H1 (cell line): ENCODE data around the gene MMP24. TPM values are rescaled to one million over a fixed set of nuclear protein-coding genes. Genes with fewer than 3 reads are reported as not detected.

Experiments
- CTCF ChIA-PET: fragments of 300-600 bp; sonication (Branson Sonifier 250); formaldehyde crosslinking; loops from one replicate; lab custom pipeline; 2021; ENCODE audit not compliant: partially characterized antibody; lab: Charles Lee
- POLR2A ChIA-PET: fragments of 300-600 bp; sonication (Branson Sonifier 250); formaldehyde crosslinking; loops from one replicate; lab custom pipeline; 2021; ENCODE audit warnings: inconsistent platforms; ENCODE audit not compliant: partially characterized antibody; lab: Charles Lee
- DNase-seq, 2 experiments: peaks; one replicate each; pipeline versions ENCODE4 v3.0.0 to v3.0.0-alpha.2; 2010 to 2022; ENCODE audit warnings: low spot score in 2 of 2, low read depth in 1 of 2, mixed read lengths in 1 of 2
- FAIRE-seq: peaks from 2 replicates; lab custom pipeline; 2011; peaks lifted over from hg19 to GRCh38; lab: Jason Lieb, UNC
- H2AFZ ChIP-seq: 2 replicates; pipeline ENCODE4 v1.8.1; 2012; ENCODE audit warnings: low read length, inconsistent platforms
- H2AK5ac ChIP-seq: 2 replicates; pipeline ENCODE4 v1.6.1; 2013; ENCODE audit warnings: low read depth, low read length
- H2BK120ac ChIP-seq: replicated peaks from 2 replicates; pipeline ENCODE3; 2013; ENCODE audit warnings: low read depth, low read length, inconsistent platforms
- H2BK12ac ChIP-seq: 2 replicates; pipeline ENCODE4 v1.6.1; 2013; ENCODE audit warnings: low read depth, low read length
- H2BK15ac ChIP-seq: 2 replicates; pipeline ENCODE4 v1.6.1; 2013; ENCODE audit warnings: low read length
- H2BK20ac ChIP-seq: 2 replicates; pipeline ENCODE4 v1.6.1; 2013; ENCODE audit warnings: low read length
- H2BK5ac ChIP-seq: 2 replicates; pipeline ENCODE4 v1.6.1; 2013; ENCODE audit warnings: low read depth, low read length
- H3K14ac ChIP-seq: 2 replicates; pipeline ENCODE4 v1.6.1; 2013; ENCODE audit warnings: inconsistent platforms; ENCODE audit not compliant: insufficient read length
- H3K18ac ChIP-seq: 2 replicates; pipeline ENCODE4 v1.6.1; 2013; ENCODE audit warnings: low read length; ENCODE audit errors: extremely low read depth
- H3K23ac ChIP-seq: 2 replicates; pipeline ENCODE4 v1.6.1; 2013; ENCODE audit warnings: inconsistent platforms; ENCODE audit not compliant: insufficient read length
- H3K23me2 ChIP-seq: 2 replicates; pipeline ENCODE4 v1.6.1; 2013; ENCODE audit warnings: low read depth, low read length
- H3K27ac ChIP-seq: 2 replicates; pipeline ENCODE4 v1.6.1; 2011; ENCODE audit warnings: low read depth, low read length, inconsistent platforms
- H3K27me3 ChIP-seq, 4 experiments: replicated peaks in 1 of 4; 1 replicate in 1 of 4; 2 replicates in 3 of 4; pipeline versions ENCODE4 v1.6.1 to v1.8.1; 2011 to 2013; ENCODE audit warnings: low read length in 3 of 4, mild to moderate bottlenecking in 3 of 4, inconsistent platforms in 2 of 4, mixed read lengths in 2 of 4, moderate library complexity in 1 of 4; ENCODE audit not compliant: control insufficient read depth in 3 of 4, insufficient read depth in 3 of 4; ENCODE audit errors: extremely low read depth in 1 of 4
- H3K36me3 ChIP-seq, 4 experiments: 2 replicates each; pipeline versions ENCODE4 v1.6.1 to v1.8.1; 2011 to 2013; ENCODE audit warnings: mild to moderate bottlenecking in 4 of 4, low read length in 3 of 4, moderate library complexity in 2 of 4, control low read depth in 1 of 4, inconsistent platforms in 1 of 4; ENCODE audit not compliant: insufficient read depth in 4 of 4, control insufficient read depth in 2 of 4
- H3K4ac ChIP-seq: replicated peaks from 2 replicates; pipeline ENCODE3; 2013; ENCODE audit warnings: low read length, low read depth, mixed read lengths, inconsistent platforms; ENCODE audit not compliant: insufficient read length
- H3K4me1 ChIP-seq, 4 experiments: replicated peaks in 1 of 4; 1 replicate in 1 of 4; 2 replicates in 3 of 4; pipeline versions ENCODE4 v1.6.1 to v1.8.1; 2011 to 2013; ENCODE audit warnings: low read length in 3 of 4, inconsistent platforms in 2 of 4, mixed read lengths in 1 of 4; ENCODE audit not compliant: insufficient read depth in 4 of 4, control insufficient read depth in 3 of 4
- H3K4me2 ChIP-seq, 2 experiments: 2 replicates each; pipeline versions ENCODE4 v1.6.1 to v1.8.1; 2011 to 2013; ENCODE audit warnings: low read depth in 2 of 2, low read length in 2 of 2, control low read depth in 1 of 2, inconsistent platforms in 1 of 2, mild to moderate bottlenecking in 1 of 2; ENCODE audit not compliant: insufficient read depth in 1 of 2
- H3K4me3 ChIP-seq, 4 experiments: fragments of 200-600, 300-600 bp in 1 of 4; sonication (generic), shearing (Covaris generic), sonication (Bioruptor Twin) in 1 of 4; 2 replicates each; pipeline versions ENCODE4 v1.5.1 to v1.8.1; 2011 to 2016; ENCODE audit warnings: low read length in 4 of 4, low read depth in 3 of 4, control low read depth in 2 of 4, inconsistent platforms in 2 of 4, mild to moderate bottlenecking in 2 of 4, mixed read lengths in 1 of 4, moderate library complexity in 1 of 4; ENCODE audit not compliant: insufficient read depth in 2 of 4; ENCODE audit errors: extremely low read depth in 1 of 4
- H3K56ac ChIP-seq: replicated peaks from 2 replicates; pipeline ENCODE3; 2013; ENCODE audit warnings: low read depth, mild to moderate bottlenecking, mixed read lengths, low read length, inconsistent platforms; ENCODE audit not compliant: insufficient read length
- H3K79me1 ChIP-seq: 2 replicates; pipeline ENCODE4 v1.6.1; 2013; ENCODE audit warnings: low read depth, low read length, control low read depth
- H3K79me2 ChIP-seq, 2 experiments: 2 replicates each; pipeline versions ENCODE4 v1.6.1 to v1.8.1; 2012 to 2013; ENCODE audit warnings: low read length in 2 of 2, mild to moderate bottlenecking in 2 of 2, inconsistent platforms in 1 of 2; ENCODE audit not compliant: insufficient read depth in 2 of 2, control insufficient read depth in 1 of 2
- H3K9ac ChIP-seq, 4 experiments: replicated peaks in 1 of 4; 1 replicate in 1 of 4; 2 replicates in 3 of 4; pipeline versions ENCODE4 v1.6.1 to v1.8.1; 2011 to 2013; ENCODE audit warnings: low read depth in 3 of 4, low read length in 3 of 4, control low read depth in 2 of 4, mild to moderate bottlenecking in 2 of 4, moderate library complexity in 2 of 4, inconsistent platforms in 1 of 4; ENCODE audit errors: extremely low read depth in 1 of 4
- H3K9me3 ChIP-seq, 2 experiments: 2 replicates each; pipeline versions ENCODE4 v1.6.1 to v1.8.1; 2012 to 2013; ENCODE audit warnings: mild to moderate bottlenecking in 2 of 2, moderate library complexity in 2 of 2, control low read depth in 1 of 2, inconsistent platforms in 1 of 2, low read depth in 1 of 2, low read length in 1 of 2, mixed read lengths in 1 of 2; ENCODE audit not compliant: insufficient read depth in 2 of 2
- H4K20me1 ChIP-seq, 2 experiments: replicated peaks in 1 of 2; 2 replicates each; pipeline versions ENCODE3 to v1.8.1; 2011 to 2013; ENCODE audit warnings: inconsistent platforms in 2 of 2, low read length in 2 of 2, mild to moderate bottlenecking in 1 of 2; ENCODE audit not compliant: insufficient read depth in 2 of 2, control insufficient read depth in 1 of 2
- H4K5ac ChIP-seq: 2 replicates; pipeline ENCODE4 v1.6.1; 2013; ENCODE audit warnings: low read length, low read depth, mixed read lengths, inconsistent platforms; ENCODE audit not compliant: insufficient read length
- H4K8ac ChIP-seq: 2 replicates; pipeline ENCODE4 v1.8.0; 2013; ENCODE audit warnings: mild to moderate bottlenecking, moderate library complexity, low read length, inconsistent platforms; ENCODE audit not compliant: insufficient read depth; ENCODE audit errors: extremely low read depth
- H4K91ac ChIP-seq: replicated peaks from 2 replicates; pipeline ENCODE3; 2013; ENCODE audit warnings: low read length, mixed read lengths, inconsistent platforms; ENCODE audit not compliant: insufficient read length
- CEBPB ChIP-seq: IDR thresholded peaks from 2 replicates; pipeline ENCODE4 v1.6.1; 2012; ENCODE audit warnings: low read depth, low read length
- CHD1 ChIP-seq: IDR thresholded peaks from 2 replicates; pipeline ENCODE4 v1.6.1; 2012; ENCODE audit warnings: low read depth, low read length, improper control_type of control experiment
- CTBP2 ChIP-seq: IDR thresholded peaks from 2 replicates; pipeline ENCODE4 v1.7.0; 2011; ENCODE audit warnings: borderline replicate concordance, mild to moderate bottlenecking, moderate library complexity, mixed read lengths, low read length; ENCODE audit not compliant: insufficient read depth, insufficient read length
- JUN ChIP-seq: IDR thresholded peaks from 2 replicates; pipeline ENCODE4 v1.6.1; 2011; ENCODE audit warnings: low read depth, mild to moderate bottlenecking, improper control_type of control experiment, low read length
- MAFK ChIP-seq: IDR thresholded peaks from 2 replicates; pipeline ENCODE4 v1.6.1; 2012; ENCODE audit warnings: low read depth, mild to moderate bottlenecking, improper control_type of control experiment, low read length
- POLR2AphosphoS5 ChIP-seq: IDR thresholded peaks from 2 replicates; pipeline ENCODE4 v1.6.1; 2011; ENCODE audit warnings: low read depth, low read length
- SUZ12 ChIP-seq: fragments of 200-600 bp; sonication (generic); IDR thresholded peaks from 2 replicates; pipeline ENCODE4 v1.6.1; 2012; ENCODE audit warnings: mild to moderate bottlenecking, inconsistent platforms, low read length, moderate library complexity, mixed read lengths
- TAF7 ChIP-seq: optimal IDR thresholded peaks from 2 replicates; pipeline ENCODE3; 2011; ENCODE audit warnings: low read depth, mild to moderate bottlenecking, inconsistent platforms, low read length, moderate library complexity, borderline replicate concordance
- TCF12 ChIP-seq: IDR thresholded peaks from 2 replicates; pipeline ENCODE4 v1.6.1; 2011; ENCODE audit warnings: low read depth, mild to moderate bottlenecking, low read length
- TEAD4 ChIP-seq: IDR thresholded peaks from 2 replicates; pipeline ENCODE4 v1.6.1; 2012; ENCODE audit warnings: low read depth, low read length, inconsistent platforms, mixed read lengths
- WGBS, 2 experiments: shearing (Covaris generic) in 1 of 2; methylation state at CpG; one replicate each; pipeline versions ENCODE4 v1.1.6 to v1.1.7; 2013 to 2015; ENCODE audit warnings: low lambda C conversion rate in 2 of 2, mixed read lengths in 2 of 2, inconsistent platforms in 1 of 2, low coverage in 1 of 2, missing lambda C conversion rate in 1 of 2; ENCODE audit not compliant: insufficient replicate concordance in 2 of 2, insufficient coverage in 1 of 2, insufficient read length in 1 of 2; ENCODE audit errors: extremely low coverage in 1 of 2, missing lambda C conversion rate in 1 of 2; 5-methylcytosine and 5-hydroxymethylcytosine counted together
- polyA plus RNA-seq, 7 experiments: library from polyadenylated mRNA; depleted of rRNA in 3 of 7; stranded (reverse) in 5 of 7; unstranded in 2 of 7; fragments of >200 nt in 5 of 7; fragments of 200-250 nt in 2 of 7; gene quantifications; 1 replicate in 5 of 7; 2 replicates in 1 of 7; 4 replicates in 1 of 7; pipeline versions ENCODE4 v1.2.1 to v1.2.3, GENCODE V29; 2011 to 2013; ENCODE audit warnings: missing spikeins in 2 of 7, mixed read lengths in 2 of 7
- total RNA-seq: library from RNA; stranded (reverse); fragmentation: NEBNext Ultra II Directional; extraction: Animal tissue kit (Norgen Biotek cat#: 25700); gene quantifications from 2 replicates; pipeline ENCODE4 v1.2.1, GENCODE V29; 2021
- TF ChIP-seq, protein P1 (sequence below): IDR thresholded peaks from 2 replicates; pipeline ENCODE4 v1.6.1; 2012; ENCODE audit warnings: inconsistent platforms

The MMP24 gene
- total and polyA plus RNA-seq, 2 of the 8 experiments (the other 6 are each of a cell fraction or from before 2014, with no cell fraction given): 18.8 to 21.4 TPM

- H4K20me1 ChIP-seq: no peaks in the 10 kb centered on the region
- no peak overlapping the region for H3K4ac ChIP-seq
- no peaks in the 10 kb centered on the region for H3K9me3 ChIP-seq
- H3K79me1 ChIP-seq: no peaks in the 10 kb centered on the region
- H2BK12ac ChIP-seq: no peak overlapping the region; the same call in 1 of the 2 replicates
- 0 out of 2 replicates have a peak overlapping the region, but pooled peaks have one; percentile 44 for H2AK5ac ChIP-seq
- H2BK5ac ChIP-seq: no peak overlapping the region
- no peak overlapping the region for H4K5ac ChIP-seq
- POLR2A ChIA-PET: interaction anchor here (1.2 to 3.8 kb wide), 3 partner anchors 11 to 23 kb away, joined by 3 to 17 read pairs (median 5); no protein-coding TSS in a partner anchor
- no peak overlapping the region; the same call in 1 of the 2 replicates for H2BK20ac ChIP-seq
- WGBS, 2 experiments: 83% methylated on average over 2 of the region's 2 CpGs; no CpG with 5 or more reads in 1 of the 2 experiments
- H3K27me3 ChIP-seq: no peaks in the 10 kb centered on the region
- DNase-seq (no peak), FAIRE-seq (no peak)
- H3K4me1 ChIP-seq: peaks cover 2 to 8% (median 3%) of the 10 kb centered on the region in 4 experiments; a peak in 5 of 7 replicates
- no peak overlapping the region for H3K4me3 ChIP-seq
- no peaks in the 10 kb centered on the region; the same call in 1 of the 2 replicates for H3K23me2 ChIP-seq
- H3K27ac ChIP-seq: no peak overlapping the region
- H3K79me2 ChIP-seq: no peaks in the 10 kb centered on the region
- H2AFZ ChIP-seq: no peak overlapping the region
- CTCF ChIA-PET: interaction anchor here (0.6 to 2.0 kb wide), 4 partner anchors 10 to 94 kb away, joined by 3 to 8 read pairs (median 4); partner anchors contain the start of gene EDEM2
- H4K8ac ChIP-seq: no peak overlapping the region
- H2BK15ac ChIP-seq: 0 out of 2 replicates have a peak overlapping the region, but pooled peaks have one; percentile 49
- no peak overlapping the region for H3K56ac ChIP-seq
- no peak overlapping the region for H3K9ac ChIP-seq
- no peaks in the 10 kb centered on the region for H3K36me3 ChIP-seq
- no peak overlapping the region for H4K91ac ChIP-seq
- no peak overlapping the region for H2BK120ac ChIP-seq
- H3K14ac ChIP-seq: no peak overlapping the region
- H3K23ac ChIP-seq: no peak overlapping the region
- 0 out of 4 replicates have a peak overlapping the region, but pooled peaks of 1 of the 2 experiments have one; percentile 28 for H3K4me2 ChIP-seq
- H3K18ac ChIP-seq: peak overlapping the region; percentile 15; the same call in 1 of the 2 replicates
- TF ChIP-seq MAFK: no peak
- no peak for TF ChIP-seq TEAD4
- TF ChIP-seq POLR2AphosphoS5: no peak
- no peak for TF ChIP-seq SUZ12
- TF ChIP-seq TCF12: no peak
- no peak for TF ChIP-seq CHD1
- no peak for TF ChIP-seq JUN
- TF ChIP-seq, protein P1, sequence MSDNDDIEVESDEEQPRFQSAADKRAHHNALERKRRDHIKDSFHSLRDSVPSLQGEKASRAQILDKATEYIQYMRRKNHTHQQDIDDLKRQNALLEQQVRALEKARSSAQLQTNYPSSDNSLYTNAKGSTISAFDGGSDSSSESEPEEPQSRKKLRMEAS: no peak
- no peak for TF ChIP-seq CEBPB
- no peak for TF ChIP-seq TAF7
- TF ChIP-seq CTBP2: no peak
Observed at GRCh38 chr20:35240811-35241293, 14.4 kb downstream of the MMP24 start.
